Stimulated activated naive CD4-positive, alpha-beta T cell (primary cell): ENCODE measurements around the gene MAP2K3.

Source experiments
- DNase-seq, 6 experiments: peaks; one replicate each; lab custom pipeline; 2025; lab: John Stamatoyannopoulos, UW

Gene MAP2K3

DNA sequence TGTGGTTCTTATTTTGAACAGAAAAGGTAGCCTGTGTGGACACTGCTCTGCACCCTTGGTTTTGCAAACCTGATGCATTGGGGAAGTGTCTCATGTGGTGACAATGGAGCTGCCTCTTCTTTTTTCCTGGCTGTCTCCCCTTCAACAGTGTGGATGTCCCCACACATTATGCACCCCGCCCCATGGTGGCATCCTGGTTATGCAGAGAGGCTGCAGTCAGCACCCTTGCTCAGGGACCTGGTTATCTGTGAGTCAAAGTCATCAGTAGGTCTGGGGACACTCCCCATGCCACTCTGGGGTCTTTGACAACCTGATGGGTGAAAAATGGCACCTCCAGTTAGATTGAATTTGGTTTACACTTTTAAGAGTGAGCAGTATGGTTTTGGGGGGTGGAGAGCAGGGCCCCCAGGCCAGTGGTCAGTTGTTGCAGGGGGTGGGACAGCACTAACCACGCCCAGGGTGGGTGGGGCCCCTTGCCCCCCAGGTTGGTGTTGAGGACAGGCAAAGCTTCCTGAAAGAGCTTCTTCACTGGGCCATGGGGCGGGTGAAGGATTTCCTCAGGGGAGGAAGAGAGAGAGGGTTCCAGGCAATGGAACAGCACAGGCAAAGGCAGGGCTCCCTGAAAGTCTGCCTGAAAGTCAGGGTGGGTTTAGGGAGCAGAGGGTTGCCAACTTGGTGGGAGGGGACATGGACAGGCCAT lies 67.0 kb downstream of the MAP2K3 start:
- no peak for DNase-seq

DNA sequence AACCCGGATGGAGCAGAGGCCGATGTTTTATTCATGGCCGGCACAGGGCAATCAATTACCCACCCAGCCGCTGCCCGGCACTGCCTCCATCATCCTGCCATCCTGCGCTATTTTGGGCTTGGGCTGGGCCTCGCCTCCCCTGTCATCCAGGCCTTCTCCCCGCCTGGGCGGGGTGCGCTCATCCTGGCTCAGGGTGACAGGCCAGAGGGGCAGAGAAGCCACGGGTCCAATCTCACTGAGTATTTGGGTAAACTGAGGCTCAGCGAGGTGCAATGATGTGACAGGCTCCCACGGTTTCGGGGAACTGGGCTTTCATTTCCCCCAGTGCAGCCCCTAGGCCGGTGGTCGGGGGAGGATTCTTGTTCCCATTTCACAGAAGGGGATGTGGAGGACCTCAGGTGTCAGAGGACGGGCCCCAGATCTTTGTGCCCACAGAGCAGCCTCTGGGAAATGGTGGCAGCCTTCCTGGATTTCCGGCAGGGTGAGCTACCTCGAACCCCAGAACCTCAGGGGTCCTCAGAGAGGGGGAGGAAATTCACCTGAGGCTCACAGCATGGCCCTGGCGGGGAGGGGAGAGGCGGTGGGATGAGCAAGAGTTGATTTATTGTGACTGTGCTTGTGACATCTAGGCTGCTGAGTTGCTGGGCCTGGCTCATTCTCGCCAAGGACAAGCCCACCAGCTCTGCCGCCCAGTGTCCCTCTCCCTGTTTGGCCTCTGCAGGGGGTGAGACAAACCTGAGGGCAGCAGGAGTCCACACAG lies 67.9 kb downstream of the MAP2K3 start:
- DNase-seq = no peak

DNA sequence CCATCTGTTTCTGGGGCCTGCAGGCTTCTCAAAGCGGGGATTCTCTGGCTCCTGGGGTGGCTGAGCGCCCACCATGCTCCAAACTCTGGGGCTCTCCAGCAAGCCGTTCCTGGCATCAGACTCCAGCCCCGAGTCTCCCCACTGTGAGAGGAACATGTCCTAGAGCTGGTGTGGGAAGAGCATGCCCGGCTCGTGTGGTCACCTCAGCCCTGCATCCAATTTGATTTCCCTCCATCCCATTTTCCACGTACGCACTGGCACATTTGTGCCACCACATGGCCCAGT lies 68.4 kb downstream of the MAP2K3 start:
- DNase-seq = no peak

DNA sequence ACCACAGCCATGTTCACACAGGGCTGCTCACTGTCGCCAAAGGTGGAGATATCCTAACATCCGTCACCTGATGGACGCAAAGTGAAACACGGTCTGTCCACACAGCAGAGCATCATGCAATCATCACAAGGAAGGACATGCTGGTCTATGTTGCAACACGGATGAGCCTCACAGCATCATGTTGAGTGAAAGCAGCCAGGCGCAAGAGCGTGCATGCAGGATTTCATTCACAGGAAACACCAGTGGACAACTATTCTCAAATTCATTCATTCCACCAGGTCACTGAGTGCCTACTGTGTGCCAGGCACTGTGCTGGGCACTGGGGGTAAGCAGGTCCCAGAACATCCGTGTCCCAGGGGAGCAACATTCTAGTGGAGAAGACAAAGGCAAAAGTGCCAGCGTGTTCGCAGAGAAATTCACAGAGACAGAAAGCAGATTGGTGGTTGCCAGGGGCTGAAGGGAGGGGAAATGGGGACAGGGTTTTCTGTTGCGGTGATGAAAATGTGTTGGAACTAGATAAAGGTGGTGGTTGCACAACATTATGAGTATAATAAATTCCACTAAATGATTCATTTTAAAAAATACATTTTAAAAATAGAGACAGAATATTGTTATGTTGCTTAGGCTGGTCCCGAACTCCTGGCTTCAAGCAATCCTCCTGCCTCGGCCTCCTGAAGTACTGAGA lies 69.0 kb downstream of the MAP2K3 start:
- DNase-seq = no peak

DNA sequence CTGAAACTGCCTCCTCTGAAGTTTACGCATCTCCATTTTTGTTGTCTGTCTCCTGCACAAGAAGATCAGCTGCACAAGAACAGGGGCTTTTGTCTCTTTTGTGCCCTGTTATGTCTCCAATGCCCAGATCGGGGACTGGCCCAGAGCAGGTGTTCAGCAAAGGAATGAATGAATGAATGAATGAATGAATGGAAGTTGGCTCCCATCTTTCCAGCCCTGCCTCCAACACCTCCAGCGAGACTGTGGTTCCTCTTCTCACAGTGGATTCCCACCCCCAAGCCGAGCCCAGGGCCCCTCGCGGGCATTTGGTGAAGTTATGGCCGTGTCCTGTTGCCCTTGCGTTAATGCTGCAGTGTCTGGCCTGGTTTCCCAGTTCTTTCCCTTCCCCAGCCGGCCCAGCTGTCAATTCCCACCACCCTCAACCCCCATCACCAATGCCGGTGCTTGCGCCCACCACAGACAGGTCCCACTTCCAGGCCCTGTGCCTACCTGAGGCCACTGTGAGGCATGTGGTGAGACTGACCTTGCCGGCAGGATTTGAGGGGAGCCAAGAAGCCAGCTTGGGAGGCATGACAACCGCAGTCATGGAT lies 70.4 kb downstream of the MAP2K3 start:
- no peak for DNase-seq

DNA sequence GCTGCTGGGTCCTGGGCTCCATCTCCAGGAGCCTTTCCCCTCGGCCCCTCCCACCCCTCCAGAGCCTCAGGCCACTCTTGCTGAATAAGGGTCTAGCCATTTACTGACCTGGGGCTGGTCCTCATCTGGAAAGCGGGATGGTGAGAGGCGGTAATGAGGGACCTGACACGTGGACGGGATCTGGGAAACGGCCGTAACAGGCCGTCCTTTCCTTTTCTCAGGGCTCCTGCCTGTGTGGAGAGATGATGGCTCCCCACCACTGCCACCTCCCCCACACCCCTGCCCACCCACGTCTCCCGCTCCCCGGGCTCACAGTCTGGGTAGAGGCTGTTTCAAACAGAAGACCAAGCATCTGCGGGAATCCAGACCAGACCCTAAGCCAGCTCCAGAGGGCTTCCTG lies 71.1 kb downstream of the MAP2K3 start:
- no peak for DNase-seq

DNA sequence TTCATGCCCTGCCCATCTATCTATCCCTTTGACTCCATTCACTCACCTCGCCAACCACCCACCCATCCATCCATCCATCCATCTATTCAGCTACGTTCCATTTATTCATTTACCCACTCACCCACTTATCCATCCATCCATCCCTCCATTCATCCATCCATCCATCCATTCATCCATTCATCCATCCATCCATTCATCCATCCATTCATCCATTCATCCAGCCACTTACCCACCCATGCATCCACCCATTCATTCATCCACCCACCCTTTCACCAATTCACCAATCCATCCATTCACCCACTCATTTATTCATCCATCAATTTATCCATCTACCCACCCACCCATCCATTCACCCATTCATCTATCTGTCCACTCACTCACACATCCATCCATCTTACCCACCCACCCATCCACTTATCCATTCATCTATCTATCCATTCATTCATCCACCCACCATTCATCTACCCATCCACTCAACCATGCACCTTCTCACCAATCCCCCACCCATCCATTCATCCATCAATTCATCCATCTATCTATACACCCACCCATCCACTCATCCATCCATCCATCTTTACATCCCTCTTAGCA lies 72.1 kb downstream of the MAP2K3 start:
- no peak for DNase-seq

DNA sequence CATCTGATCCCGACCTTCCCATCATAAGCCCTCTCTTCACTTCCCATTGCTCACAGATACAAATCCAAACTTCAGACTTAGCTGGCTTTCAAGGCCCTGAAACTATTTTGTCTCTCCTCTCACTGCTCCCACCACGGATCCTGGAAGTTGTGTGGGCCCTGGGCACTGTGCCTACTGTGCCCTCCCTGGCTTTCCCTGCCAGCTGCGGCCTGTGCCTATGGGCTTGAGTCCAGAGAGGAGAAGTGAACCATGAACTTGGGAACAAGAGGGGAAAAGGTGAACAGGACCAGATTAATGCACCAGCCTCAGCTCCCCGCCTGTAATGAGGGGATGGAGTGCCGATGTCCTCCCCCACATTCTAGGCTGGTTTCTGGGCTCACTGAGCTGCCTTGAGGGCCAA lies 72.8 kb downstream of the MAP2K3 start:
- no peak for DNase-seq

DNA sequence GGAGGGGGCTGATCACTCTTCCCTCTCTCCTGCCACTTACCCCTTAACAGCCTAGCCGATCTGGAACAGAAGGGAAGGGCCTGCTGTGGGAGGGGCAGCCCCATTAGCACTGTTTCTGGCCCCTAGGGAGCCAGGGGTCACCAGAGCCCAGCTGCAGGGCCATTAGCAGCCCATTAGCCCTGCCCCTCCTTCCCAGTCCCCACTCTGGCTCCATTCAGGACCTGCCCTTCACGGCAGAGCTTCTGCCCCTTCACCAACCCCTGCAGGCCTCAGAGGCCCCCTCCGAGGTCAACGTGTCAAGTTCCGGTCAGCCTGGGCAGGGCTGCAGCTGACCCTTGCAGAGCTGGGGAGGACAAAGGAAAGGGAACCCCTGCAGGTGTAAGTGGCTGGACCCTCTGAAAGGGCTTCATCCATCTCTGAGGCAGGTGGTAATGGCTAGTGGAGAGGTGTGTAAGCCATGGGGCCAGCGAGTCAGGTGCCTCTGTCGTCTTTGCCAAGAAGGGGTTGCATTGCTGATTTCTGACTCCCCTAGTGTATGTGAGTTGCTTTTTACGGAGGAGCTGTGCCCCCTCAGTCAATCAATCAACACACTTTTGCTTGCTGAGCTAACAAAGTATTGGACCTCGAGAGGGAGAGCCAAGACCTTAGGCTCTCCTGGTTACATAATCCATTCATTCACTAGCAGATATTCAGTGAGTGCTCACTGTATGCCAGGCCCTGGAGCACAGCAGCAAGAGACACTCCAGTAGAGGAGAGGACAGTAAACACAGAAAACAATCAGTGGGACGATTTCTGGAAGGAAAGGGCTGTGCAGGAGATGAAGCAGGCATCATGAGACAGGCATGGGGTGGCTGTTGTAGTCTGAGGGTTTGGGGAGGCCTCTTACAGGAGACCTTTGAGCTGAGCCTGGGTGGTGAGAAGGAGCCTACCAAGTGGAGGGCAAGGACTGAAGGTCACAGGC lies 73.5 kb downstream of the MAP2K3 start:
- no peak for DNase-seq

DNA sequence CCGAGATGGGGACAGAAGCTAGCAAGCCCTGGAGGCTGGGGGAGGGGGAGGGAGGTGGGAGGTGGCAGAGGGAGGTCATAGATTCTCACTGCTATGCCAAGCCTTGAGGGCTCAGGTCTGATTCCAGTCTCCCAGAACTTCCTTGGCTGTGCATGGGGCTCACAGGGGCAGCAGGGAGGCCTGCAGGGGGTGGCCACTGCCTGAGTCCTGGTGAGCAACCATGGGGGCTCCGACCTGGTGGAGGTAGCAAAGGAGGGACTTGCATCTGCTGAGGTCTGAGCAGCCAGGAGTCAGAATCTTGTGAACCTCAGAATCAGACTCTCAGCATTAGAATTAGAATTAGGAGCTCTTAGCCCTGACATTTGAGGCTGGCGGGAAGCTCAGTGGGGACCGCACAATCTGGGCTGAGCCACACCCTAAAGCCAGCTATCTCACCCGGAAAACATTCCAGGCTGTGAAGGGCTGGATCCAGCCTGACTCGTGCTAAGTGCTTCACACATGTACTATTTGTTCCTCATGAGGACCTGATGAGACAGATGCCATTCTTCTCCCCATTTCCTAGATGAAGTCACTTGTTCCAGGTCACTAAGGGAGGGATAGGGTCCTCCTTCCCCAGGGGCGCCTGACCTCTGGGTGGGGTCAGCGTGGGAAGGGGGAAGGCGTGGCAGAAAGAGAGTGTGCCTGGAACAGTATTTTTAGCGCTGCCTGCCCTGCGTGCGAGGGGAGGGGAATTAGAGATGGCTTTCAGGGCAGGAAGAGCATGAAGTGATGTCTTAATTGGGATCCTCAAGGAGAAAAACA lies 74.4 kb downstream of the MAP2K3 start:
- DNase-seq = no peak

DNA sequence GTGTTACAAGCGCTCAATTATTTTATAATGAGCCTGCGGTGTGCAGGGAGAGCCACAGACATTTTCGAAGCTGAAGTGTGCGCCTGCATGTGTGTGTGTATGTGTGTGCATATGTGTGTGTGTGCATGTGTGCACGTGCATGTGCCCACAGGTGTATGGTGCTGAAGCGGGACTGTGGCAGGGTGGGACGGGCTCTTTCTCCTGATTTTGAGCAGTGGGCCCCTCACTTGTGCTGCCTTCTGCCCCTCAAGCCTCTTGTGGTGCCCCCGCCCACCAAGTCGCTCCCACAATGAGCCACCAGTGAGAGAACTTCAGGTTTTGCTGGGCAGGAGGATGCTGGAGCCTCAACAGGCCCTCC lies 75.0 kb downstream of the MAP2K3 start:
- DNase-seq = no peak

DNA sequence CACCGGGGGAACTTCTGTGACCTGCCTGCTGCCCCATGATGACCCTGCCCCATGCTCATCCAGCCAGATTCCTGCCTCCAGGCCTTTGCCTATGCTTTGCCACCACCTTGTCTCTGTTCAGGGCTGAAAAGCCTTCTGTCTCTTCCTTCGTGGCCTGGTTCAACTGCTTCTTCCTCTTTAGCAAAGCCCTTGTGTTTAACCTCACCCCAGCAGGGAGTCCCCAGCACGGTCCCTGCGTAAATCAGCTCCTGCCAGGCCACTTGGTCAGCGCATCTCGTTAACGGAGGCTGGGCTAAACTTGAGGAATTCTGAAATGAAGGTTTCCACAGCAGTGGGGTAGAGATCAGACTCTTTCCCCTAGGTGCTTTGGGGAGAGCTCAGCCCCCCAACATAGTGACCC lies 75.5 kb downstream of the MAP2K3 start:
- DNase-seq = no peak

DNA sequence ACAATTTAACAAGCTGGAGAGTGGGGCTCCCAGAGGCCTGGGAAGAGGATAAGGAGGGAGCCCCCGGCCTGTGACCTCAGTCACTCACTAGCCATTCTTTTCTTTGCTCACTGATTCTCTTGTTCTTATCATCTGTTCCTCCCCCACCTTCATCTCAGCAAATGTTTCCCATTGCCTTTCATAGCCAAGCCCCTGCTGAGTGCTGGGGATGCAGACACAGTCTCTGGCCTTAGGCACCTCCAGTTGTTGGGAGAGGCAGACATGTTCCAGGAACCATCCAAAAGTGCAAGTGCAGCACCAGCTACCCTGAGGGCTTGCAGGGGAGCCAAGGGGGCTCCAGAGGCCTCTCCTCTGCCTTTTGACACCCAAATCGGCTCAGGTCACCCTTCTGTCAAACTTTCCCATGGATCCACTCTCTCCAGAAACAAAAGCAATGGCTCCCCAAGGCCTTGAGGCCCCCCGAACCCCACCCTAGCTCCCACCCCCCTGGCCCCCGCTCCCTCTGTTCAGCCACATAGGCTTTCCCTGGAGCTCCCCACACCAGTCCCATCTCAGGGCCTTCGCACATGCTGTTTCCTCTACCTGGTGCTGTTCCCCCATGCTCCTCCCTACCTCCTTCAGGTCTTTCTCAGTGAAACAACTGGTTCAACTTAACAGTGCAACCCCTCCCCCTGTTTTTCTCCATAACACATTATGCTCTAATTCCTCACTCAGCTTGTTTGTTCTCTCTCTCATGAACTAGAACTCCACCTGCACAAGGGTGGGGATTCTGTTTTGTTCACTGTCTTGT lies 76.7 kb downstream of the MAP2K3 start:
- DNase-seq = no peak

DNA sequence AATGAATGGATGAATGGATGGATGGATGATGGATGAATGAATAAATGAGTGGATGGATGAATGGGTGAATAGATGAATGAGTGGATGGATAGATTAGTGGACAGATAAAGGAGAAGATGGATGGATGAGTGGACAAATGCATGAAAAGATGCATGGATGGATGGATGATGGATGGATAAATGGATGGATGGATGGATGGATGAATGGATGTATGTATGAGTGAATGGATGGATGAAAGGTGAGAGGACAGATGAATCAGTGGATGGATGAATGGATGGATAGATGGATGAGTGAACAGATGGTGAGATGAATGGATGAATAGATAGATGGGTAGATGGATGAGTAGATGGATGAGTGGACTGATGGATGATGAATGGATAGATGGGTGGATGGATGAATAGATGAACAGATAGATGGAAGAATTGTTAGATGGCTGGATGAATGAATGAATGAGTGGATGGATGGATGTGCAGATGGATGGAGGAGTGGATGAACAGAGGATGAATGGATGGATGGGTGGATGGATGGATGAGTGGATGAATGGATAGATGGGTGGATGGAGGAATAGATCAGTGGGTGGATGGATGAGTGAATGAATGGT lies 77.9 kb downstream of the MAP2K3 start:
- no peak for DNase-seq

DNA sequence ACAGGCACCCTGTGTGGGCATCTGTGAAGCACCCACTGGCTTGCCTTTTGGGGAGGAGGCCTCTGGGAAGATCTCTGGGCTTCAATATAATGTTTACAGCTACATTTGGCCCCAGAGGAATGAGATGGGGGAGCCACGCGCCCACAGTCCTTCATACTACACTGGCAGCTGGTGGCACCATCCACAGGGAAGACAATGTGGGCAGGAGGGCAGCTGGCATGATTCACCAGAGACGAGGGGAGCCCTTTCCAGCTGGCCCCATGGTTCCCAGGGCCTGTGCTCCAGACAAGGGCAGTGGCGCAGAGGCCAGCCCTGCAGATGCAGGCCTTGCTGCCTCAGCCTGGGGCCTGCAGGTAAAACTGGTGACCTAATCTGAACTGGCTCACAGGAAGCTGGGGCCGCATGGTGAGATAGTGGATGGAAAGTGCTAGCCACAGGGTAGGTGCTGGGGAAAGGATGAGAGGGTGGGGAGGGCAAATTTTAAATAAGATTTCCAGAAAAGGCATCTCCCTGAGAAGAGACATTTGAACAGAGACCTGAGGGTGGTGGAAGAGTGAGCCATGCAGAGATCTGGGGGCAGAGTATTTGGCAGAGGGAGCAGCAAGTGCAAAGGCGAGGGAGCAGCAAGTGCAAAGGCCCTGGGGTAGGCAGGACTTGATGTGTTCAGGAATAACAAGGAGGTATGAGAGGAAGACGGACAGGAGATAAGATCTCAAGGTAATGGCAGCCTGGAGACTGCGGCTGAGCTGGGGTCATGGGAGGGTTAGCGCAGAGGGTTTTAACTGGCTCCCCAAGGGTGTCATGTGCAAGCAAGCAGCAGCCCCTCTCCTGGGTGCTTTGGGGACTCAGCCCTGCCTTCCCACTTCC lies 79.5 kb downstream of the MAP2K3 start:
- DNase-seq = no peak
